ENCODE measurements around the gene PRRT2. TPM values are rescaled to one million over a fixed set of nuclear protein-coding genes. Genes with fewer than 3 reads are reported as not detected.
A peak's percentile ranks its signal among the peaks of the same experiment; 100 is the strongest.
"Not testable (repeated sequence)": the region's sequence is repeated elsewhere in the genome, so short reads cannot be mapped to it uniquely, and the experiment has no call there.

The PRRT2 gene
- total and polyA plus RNA-seq, 2 donors from 2014 or later, result 0.88 to 1.9 TPM

DNA sequence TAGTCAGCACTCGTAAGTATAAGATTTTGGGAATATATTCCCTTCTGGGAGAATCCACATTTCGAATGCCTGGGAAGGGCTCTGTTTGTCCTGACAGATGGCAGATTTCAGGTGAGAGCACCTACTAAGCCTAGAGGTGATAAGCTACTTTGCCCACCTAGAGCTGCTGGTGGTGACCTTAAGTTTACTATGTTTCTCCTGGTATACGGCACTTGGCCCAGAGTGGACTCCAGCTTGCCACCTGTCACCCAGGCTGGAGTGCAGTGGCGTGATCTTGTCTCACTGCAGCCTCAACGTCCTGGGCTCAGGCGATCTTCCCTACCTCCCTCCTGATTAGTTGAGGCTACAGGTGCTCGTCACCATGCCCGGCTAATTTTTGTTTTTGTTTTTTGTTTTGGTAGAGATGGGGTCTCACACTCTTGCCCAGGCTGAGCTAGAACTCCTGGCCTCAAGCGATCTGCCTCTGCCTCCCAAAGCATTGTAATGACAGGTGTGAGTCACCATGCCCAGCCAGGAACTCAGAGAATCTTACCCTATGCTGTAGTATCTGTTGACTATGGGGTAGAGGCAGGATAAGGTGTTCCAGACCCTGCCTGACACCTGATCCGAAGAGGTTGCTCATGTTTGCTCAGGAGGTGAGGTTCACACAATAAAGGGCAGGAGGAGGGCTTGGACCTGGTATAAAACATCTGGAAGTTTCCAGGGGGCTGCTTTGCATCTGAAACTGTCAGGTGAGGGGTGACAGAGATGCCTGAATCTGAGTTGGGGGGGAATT, 34.2 kb upstream of the PRRT2 start, which contains the start of gene ZG16:
ZG16 (plus strand) TSS at position 681 of the 775 bp plus-strand sequence. CDS start 1,011 bp downstream, outside the sequence.
- H3K9me3 ChIP-seq (ENCODE audit: control insufficient read depth in 2 of 3, insufficient read depth in 1 of 3, low read length in 3 of 3), result no peaks in the 10 kb centered on the region
- DNase-seq, result peak in 1 of 5 donors; percentile 8
- FAIRE-seq, result no peak
- H3K36me3 ChIP-seq (ENCODE audit: control insufficient read depth in 2 of 3, insufficient read depth in 3 of 3, low read length in 3 of 3), result no peaks in the 10 kb centered on the region
- TF ChIP-seq, protein P1, sequence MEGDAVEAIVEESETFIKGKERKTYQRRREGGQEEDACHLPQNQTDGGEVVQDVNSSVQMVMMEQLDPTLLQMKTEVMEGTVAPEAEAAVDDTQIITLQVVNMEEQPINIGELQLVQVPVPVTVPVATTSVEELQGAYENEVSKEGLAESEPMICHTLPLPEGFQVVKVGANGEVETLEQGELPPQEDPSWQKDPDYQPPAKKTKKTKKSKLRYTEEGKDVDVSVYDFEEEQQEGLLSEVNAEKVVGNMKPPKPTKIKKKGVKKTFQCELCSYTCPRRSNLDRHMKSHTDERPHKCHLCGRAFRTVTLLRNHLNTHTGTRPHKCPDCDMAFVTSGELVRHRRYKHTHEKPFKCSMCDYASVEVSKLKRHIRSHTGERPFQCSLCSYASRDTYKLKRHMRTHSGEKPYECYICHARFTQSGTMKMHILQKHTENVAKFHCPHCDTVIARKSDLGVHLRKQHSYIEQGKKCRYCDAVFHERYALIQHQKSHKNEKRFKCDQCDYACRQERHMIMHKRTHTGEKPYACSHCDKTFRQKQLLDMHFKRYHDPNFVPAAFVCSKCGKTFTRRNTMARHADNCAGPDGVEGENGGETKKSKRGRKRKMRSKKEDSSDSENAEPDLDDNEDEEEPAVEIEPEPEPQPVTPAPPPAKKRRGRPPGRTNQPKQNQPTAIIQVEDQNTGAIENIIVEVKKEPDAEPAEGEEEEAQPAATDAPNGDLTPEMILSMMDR (IDR thresholded peaks at IDR 0.05; ENCODE audit: borderline replicate concordance, extremely low read depth, insufficient read depth), result no peak
- no peak within 1 kb of the TSS for H3K9ac ChIP-seq (ENCODE audit: low read length in 3 of 3)
- no peak within 1 kb of the TSS for H3K4me3 ChIP-seq (ENCODE audit: low read length in 3 of 3)
- H3K4me1 ChIP-seq (ENCODE audit: control insufficient read depth in 2 of 3, insufficient read depth in 2 of 3, low read depth in 1 of 3, low read length in 3 of 3), result no peaks in the 10 kb centered on the region
- no peak within 1 kb of the TSS for H3K27ac ChIP-seq (ENCODE audit: low read depth in 2 of 2, low read length in 2 of 2)
- intact Hi-C loops (cut with DNase I), result no loop called here
- H3K27me3 ChIP-seq (ENCODE audit: control insufficient read depth, insufficient read depth, low read length), result no peaks in the 10 kb centered on the region

DNA sequence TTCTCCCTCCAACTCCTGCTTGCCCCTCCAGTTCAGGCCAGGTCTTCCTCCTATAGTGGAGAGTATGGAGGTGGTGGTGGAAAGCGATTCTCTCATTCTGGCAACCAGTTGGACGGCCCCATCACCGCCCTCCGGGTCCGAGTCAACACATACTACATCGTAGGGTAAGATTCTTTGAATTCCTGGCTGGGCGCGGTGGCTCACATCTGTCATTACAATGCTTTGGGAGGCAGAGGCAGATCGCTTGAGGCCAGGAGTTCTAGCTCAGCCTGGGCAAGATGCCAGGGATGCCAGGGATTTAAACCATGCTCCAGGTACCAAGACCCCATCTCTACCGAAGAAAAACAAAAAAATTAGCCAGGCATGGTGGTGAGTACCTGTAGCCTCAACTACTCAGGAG, 32.5 kb upstream of the PRRT2 start:
- Histone ChIP-seq H3K27me3 (ENCODE audit: control insufficient read depth, insufficient read depth, low read length) (no peaks in the 10 kb centered on the region), H3K36me3 (ENCODE audit: control insufficient read depth in 2 of 3, insufficient read depth in 3 of 3, low read length in 3 of 3) (no peaks in the 10 kb centered on the region), H3K27ac (ENCODE audit: low read depth in 2 of 2, low read length in 2 of 2) (no peak overlapping the region), H3K4me3 (ENCODE audit: low read length in 3 of 3) (no peak overlapping the region), H3K9ac (ENCODE audit: low read length in 3 of 3) (no peak overlapping the region), H3K4me1 (ENCODE audit: control insufficient read depth in 2 of 3, insufficient read depth in 2 of 3, low read depth in 1 of 3, low read length in 3 of 3) (no peaks in the 10 kb centered on the region), H3K9me3 (ENCODE audit: control insufficient read depth in 2 of 3, insufficient read depth in 1 of 3, low read length in 3 of 3) (no peaks in the 10 kb centered on the region)
- intact Hi-C loops (cut with DNase I), result no loop called here
- DNase-seq, result no peak
- TF ChIP-seq, protein P1 (IDR thresholded peaks at IDR 0.05; ENCODE audit: borderline replicate concordance, extremely low read depth, insufficient read depth), result no peak
- no peak for FAIRE-seq

DNA sequence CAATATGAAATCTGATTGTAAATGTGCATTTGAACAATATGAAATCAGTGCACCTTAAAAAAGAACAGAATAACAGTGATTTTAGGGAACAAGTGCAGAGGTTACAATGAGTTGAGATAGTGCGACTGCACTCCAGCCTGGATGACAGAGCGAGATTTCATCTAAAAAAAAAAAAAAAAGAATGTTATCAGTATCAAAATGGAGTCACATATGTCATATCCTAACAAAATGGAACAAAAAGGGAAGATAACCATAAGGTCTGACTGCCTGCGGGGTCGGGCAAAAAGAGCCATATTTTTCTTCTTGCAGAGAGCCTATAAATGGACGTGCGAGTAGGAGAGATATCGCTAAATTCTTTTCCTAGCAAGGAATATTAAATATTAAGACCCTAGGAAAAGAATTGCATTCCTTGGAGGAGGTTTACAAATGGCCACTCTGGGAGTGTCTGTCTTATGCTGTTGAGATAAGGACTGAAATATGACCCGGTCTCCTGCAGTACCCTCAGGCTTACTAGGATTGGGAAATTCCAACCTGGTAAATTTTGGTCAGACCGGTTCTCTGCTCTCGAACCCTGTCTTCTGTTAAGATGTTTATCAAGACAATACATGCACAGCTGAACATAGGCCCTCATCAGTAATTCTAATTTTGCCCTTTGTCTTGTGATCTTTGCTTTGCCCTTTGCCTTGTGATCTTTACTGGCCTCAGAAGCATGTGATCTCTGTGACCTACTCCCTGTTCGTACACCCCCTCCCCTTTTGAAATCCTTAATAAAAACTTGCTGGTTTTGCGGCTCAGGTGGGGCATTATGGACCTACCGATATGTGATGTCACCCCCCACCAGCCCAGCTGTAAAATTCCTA, 28.7 kb upstream of the PRRT2 start:
- FAIRE-seq; H3K4me3 ChIP-seq (ENCODE audit: low read length in 3 of 3); H3K4me1 ChIP-seq (ENCODE audit: control insufficient read depth in 2 of 3, insufficient read depth in 2 of 3, low read depth in 1 of 3, low read length in 3 of 3); H3K36me3 ChIP-seq (ENCODE audit: control insufficient read depth in 2 of 3, insufficient read depth in 3 of 3, low read length in 3 of 3); H3K9ac ChIP-seq (ENCODE audit: low read length in 3 of 3); H3K27ac ChIP-seq (ENCODE audit: low read depth in 2 of 2, low read length in 2 of 2); H3K9me3 ChIP-seq (ENCODE audit: control insufficient read depth in 2 of 3, insufficient read depth in 1 of 3, low read length in 3 of 3); intact Hi-C loops (cut with DNase I); H3K27me3 ChIP-seq (ENCODE audit: control insufficient read depth, insufficient read depth, low read length): not testable (repeated sequence)
- peak in 2 of 5 donors; percentile 20 to 22 for DNase-seq

DNA sequence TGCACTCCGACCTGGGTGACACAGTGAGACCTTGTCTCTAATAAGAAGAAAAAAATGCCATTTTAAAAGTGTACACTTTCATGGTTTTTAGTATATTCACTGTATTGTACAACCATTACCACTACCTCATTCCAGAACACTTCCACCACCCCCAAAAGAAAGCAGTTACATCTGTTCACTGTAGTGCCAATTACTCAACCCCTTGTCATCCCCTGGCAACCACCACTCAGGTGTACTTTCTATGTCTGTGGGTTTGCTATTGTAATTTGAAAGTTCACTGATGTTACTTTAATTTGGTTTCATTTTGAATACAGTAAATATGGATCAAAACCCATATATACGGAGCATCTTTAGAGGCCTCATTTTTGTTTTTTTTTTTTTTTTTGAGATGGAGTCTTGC, 27.8 kb upstream of the PRRT2 start:
- Histone ChIP-seq H3K4me1 (ENCODE audit: control insufficient read depth in 2 of 3, insufficient read depth in 2 of 3, low read depth in 1 of 3, low read length in 3 of 3) (peaks cover 0 to 3% (median 0%) of the 10 kb centered on the region in 3 donors), H3K9me3 (ENCODE audit: control insufficient read depth in 2 of 3, insufficient read depth in 1 of 3, low read length in 3 of 3) (no peaks in the 10 kb centered on the region), H3K4me3 (ENCODE audit: low read length in 3 of 3) (no peak overlapping the region), H3K27me3 (ENCODE audit: control insufficient read depth, insufficient read depth, low read length) (no peaks in the 10 kb centered on the region), H3K27ac (ENCODE audit: low read depth in 2 of 2, low read length in 2 of 2) (no peak overlapping the region), H3K36me3 (ENCODE audit: control insufficient read depth in 2 of 3, insufficient read depth in 3 of 3, low read length in 3 of 3) (no peaks in the 10 kb centered on the region), H3K9ac (ENCODE audit: low read length in 3 of 3) (no peak overlapping the region)
- no peak for DNase-seq
- FAIRE-seq, result no peak
- intact Hi-C loops (cut with DNase I), result no loop called here
- TF ChIP-seq, protein P1 (IDR thresholded peaks at IDR 0.05; ENCODE audit: borderline replicate concordance, extremely low read depth, insufficient read depth), result no peak
